Measurements from ENCODE around the gene KCNJ1. TPM values are rescaled to one million over a fixed set of nuclear protein-coding genes. Genes with fewer than 3 reads are reported as not detected.

KCNJ1 gene
- total RNA-seq, 8 experiments from 2014 or later: 0.05 to 0.47 (median 0.14) TPM; not detected in 2

DNA sequence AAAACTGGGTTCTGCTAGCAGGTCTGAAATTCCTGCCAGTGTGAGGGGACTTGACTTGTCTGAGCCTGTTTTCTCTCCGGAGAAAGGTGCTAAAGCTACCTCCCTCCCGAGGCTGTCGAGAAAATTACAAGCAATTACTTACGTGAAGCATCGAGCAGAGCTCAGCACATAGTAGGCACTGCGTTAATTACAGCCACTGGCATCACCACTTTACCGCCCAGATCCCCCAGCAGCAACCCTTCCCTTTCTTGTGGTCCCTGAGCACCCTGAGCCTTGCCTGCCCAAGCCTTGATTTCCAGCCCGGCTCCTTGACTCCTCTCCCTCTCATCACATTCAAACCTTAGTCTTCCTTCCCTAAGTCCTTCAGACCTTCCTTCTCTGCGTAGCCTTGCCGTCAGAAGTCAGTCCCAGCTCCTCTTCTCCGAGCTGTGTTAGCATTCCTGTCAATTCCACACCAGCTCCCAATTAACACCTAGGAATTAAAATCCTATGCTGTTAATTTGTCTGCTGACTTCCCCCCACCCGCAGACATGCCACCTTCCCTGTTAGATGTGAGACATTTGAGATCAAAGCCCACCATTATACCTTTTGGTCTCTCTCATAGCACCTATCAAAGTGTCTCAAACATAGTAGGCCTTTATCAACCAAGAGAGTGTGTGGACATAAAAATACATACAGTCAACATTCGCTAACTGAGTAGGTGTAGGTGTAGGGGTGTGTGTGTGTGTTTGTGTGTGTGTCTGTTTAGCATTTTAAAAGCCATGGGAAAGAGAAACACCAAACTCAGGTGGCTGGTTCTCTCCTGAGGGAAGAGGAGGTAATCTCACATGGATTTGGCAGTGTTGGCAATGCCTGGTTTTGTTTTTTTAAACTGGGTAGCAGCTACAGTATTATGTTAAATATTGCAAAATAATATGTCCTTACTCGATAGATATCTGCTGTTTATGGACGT, 21.2 kb upstream of the KCNJ1 start:
- in situ Hi-C loops (cut with MboI; ENCODE audit: low pct_unique_long_range_greater_than_20kb in 2 of 9, low sequenced_read_pairs in 9 of 9, unreplicated experiment in 9 of 9): loop anchor here in 7 of 9 experiments (10.0 to 25.0 kb wide), 4 partner anchors 66 to 874 kb away; no protein-coding TSS in a partner anchor
- Histone ChIP-seq H3K27ac (no peak overlapping the region), H3K4me1 (replicated peaks in 1 of 2) (peaks cover 22 to 36% of the 10 kb centered on the region in 2 donors), H3K4me3 (no peak overlapping the region)
- WGBS, 10 experiments: 48 to 92% (median 73%) methylated on average over 3 to 14 of the region's 15 CpGs
- no peak for ATAC-seq (replicated peaks in 6 of 8)

- Histone ChIP-seq H3K4me1 (replicated peaks in 1 of 2) (peaks cover 20 to 27% of the 10 kb centered on the region in 2 donors), H3K4me3 (no peak overlapping the region), H3K27ac (no peak overlapping the region)
- in situ Hi-C loops (cut with MboI; ENCODE audit: low pct_unique_long_range_greater_than_20kb in 2 of 9, low sequenced_read_pairs in 9 of 9, unreplicated experiment in 9 of 9): loop anchor here in 7 of 9 experiments (10.0 to 25.0 kb wide), 4 partner anchors 68 to 876 kb away; no protein-coding TSS in a partner anchor
- 0 to 80% (median 53%) methylated on average over 1 to 5 of the region's 5 CpGs; no CpG with 5 or more reads in 2 of the 10 experiments for WGBS, 10 experiments
- peak in 3 of 8 experiments; percentile 9 to 17 (median 17) for ATAC-seq (replicated peaks in 6 of 8)
These were observed 19.5 kb upstream of the KCNJ1 start for GRCh38 chr11:128886406-128887124.

DNA sequence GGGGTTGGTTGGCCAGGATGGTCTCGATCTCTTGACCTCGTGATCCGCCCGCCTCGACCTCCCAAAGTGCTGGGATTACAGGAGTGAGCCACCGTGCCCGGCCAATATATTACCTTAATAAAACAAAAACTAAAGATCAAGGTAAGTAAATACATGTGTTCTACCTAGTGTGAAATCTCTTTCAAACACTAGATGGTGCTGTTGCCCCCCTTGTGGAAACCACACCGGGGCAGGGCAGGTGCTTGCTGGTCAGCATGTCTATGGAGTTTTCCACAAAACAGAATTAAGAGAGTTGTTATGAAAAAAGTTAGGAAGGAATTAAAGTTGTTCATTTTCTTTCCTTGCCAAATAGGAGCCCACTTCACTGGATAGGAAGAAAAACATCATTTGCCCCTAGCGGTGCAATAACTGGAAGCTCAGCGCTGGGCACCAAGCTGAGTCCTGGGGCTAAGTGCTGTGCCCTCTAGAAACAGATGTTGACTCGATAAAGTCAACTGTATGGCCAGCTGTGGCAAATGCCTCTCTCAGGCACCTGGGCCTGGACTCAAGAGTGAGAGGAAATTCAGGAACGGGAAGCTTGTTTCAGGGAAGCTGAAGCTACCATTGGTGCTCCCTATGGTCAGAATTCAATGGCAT, 17.7 kb upstream of the KCNJ1 start:
- Histone ChIP-seq H3K4me1 (replicated peaks in 1 of 2) (peaks cover 18 to 20% of the 10 kb centered on the region in 2 donors), H3K4me3 (no peak overlapping the region), H3K27ac (no peak overlapping the region)
- WGBS, 10 experiments: 15 to 89% (median 61%) methylated on average over 1 to 11 of the region's 12 CpGs; no CpG with 5 or more reads in 1 of the 10 experiments
- in situ Hi-C loops (cut with MboI; ENCODE audit: low pct_unique_long_range_greater_than_20kb in 2 of 9, low sequenced_read_pairs in 9 of 9, unreplicated experiment in 9 of 9): loop anchor here in 7 of 9 experiments (10.0 to 25.0 kb wide), 4 partner anchors 70 to 877 kb away; no protein-coding TSS in a partner anchor
- peak; percentile 76 to 94 (median 82) for ATAC-seq (replicated peaks in 6 of 8)

DNA sequence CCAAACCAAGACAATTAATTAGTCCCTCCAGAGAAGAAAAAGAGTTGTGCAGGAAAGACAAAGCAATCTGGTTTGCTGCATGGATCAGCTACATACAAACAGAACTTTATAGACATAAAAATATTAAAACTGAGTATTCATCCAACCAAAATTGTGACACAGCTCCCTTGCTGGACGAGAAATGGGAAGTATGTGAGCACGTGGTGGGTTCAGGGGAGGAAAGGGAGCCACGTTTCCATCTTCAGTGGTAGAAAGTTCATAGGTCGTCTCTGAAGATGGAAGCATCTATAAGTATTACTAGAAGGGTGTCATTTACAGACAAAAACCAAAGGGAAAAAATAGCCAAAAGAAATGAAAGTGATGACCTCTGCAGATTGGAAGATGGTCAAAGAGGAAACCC, 17.0 kb upstream of the KCNJ1 start:
- WGBS, 10 experiments: 5 to 44% (median 31%) methylated on average over 1 to 4 of the region's 4 CpGs; no CpG with 5 or more reads in 2 of the 10 experiments
- in situ Hi-C loops (cut with MboI; ENCODE audit: low pct_unique_long_range_greater_than_20kb in 2 of 9, low sequenced_read_pairs in 9 of 9, unreplicated experiment in 9 of 9): loop anchor here in 7 of 9 experiments (10.0 to 25.0 kb wide), 4 partner anchors 71 to 878 kb away; no protein-coding TSS in a partner anchor
- Histone ChIP-seq H3K4me3 (no peak overlapping the region), H3K4me1 (replicated peaks in 1 of 2) (peaks cover 15 to 17% of the 10 kb centered on the region in 2 donors), H3K27ac (no peak overlapping the region)
- ATAC-seq (replicated peaks in 6 of 8): no peak

- peaks cover 13% of the 10 kb centered on the region in 2 donors for H3K4me1 ChIP-seq (replicated peaks in 1 of 2)
- 33 to 100% (median 57%) methylated on average over 1 to 5 of the region's 5 CpGs for WGBS, 10 experiments
- in situ Hi-C loops (cut with MboI; ENCODE audit: low pct_unique_long_range_greater_than_20kb in 2 of 9, low sequenced_read_pairs in 9 of 9, unreplicated experiment in 9 of 9): loop anchor here in 7 of 9 experiments (10.0 to 25.0 kb wide), 4 partner anchors 72 to 880 kb away; no protein-coding TSS in a partner anchor
- H3K4me3 ChIP-seq: no peak overlapping the region
- ATAC-seq (replicated peaks in 6 of 8): no peak
- H3K27ac ChIP-seq: no peak overlapping the region
These were observed 15.4 kb upstream of the KCNJ1 start for GRCh38 chr11:128882451-128882850.

DNA sequence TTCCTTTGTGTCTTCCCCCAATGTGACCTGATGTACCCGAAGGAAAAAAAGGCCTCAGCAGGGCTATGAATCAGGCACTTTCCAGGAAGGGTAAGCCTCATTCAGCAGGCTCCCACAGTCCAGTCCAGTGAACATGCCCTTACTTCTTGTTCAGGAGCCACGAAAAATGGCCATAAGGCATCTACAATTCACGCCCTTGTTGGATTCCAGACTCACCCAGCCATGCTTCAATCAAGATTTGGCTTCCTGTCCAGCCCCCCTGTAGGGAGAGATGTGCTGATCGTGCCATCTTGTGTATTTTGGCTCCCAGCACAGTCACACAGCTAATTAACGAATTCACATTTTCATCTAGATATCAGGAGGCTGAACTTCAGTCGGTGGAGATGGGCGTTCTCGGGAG, 14.1 kb upstream of the KCNJ1 start:
- no peak overlapping the region for H3K4me3 ChIP-seq
- no peak overlapping the region for H3K27ac ChIP-seq
- WGBS, 10 experiments: 68 to 100% (median 84%) methylated on average over 2 to 5 of the region's 8 CpGs; no CpG with 5 or more reads in 5 of the 10 experiments
- ATAC-seq (replicated peaks in 6 of 8): peak in 1 of 8 experiments; percentile 22
- in situ Hi-C loops (cut with MboI; ENCODE audit: low pct_unique_long_range_greater_than_20kb in 2 of 9, low sequenced_read_pairs in 9 of 9, unreplicated experiment in 9 of 9): loop anchor here in 7 of 9 experiments (10.0 to 25.0 kb wide), 4 partner anchors 74 to 881 kb away; no protein-coding TSS in a partner anchor
- peaks cover 1 to 6% of the 10 kb centered on the region in 2 donors for H3K4me1 ChIP-seq (replicated peaks in 1 of 2)

- in situ Hi-C loops (cut with MboI; ENCODE audit: low pct_unique_long_range_greater_than_20kb in 2 of 9, low sequenced_read_pairs in 9 of 9, unreplicated experiment in 9 of 9): loop anchor here in 8 of 9 experiments (5.0 to 25.0 kb wide), 5 partner anchors 75 to 882 kb away; no protein-coding TSS in a partner anchor
- WGBS, 10 experiments: 24 to 97% (median 62%) methylated on average over 4 to 12 of the region's 12 CpGs; no CpG with 5 or more reads in 3 of the 10 experiments
- Histone ChIP-seq H3K27ac (no peak overlapping the region), H3K4me3 (no peak overlapping the region), H3K4me1 (replicated peaks in 1 of 2) (peaks cover 0 to 6% of the 10 kb centered on the region in 2 donors)
- ATAC-seq (replicated peaks in 6 of 8): peak in 6 of 8 experiments; percentile 32 to 82 (median 56)
These were observed 12.7 kb upstream of the KCNJ1 start for GRCh38 chr11:128879817-128880216.

DNA sequence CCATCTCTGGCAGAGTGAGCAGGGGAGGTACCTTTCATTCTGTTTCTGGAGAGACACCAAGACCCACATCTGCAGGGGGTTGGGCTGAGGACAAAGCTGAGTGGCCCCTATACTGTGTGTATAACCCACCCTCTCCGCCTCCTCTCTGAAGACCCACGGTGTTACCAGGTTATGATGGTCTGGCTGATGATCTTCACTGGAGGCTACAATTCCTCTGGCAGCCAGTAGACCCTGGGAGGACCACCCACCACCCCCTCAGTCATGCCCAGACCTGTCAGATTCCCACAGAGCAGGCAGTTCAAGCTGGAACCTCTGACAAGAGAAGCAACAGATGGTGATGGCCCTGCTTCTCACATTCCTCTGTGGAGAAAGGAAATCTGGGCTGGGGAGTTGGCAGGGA, 11.4 kb upstream of the KCNJ1 start:
- no peak overlapping the region for H3K4me3 ChIP-seq
- ATAC-seq (replicated peaks in 6 of 8): peak in 1 of 8 experiments; percentile 25
- no peak overlapping the region for H3K27ac ChIP-seq
- WGBS, 10 experiments: 43 to 83% methylated on average over 1 to 2 of the region's 2 CpGs; no CpG with 5 or more reads in 8 of the 10 experiments
- in situ Hi-C loops (cut with MboI; ENCODE audit: low pct_unique_long_range_greater_than_20kb in 2 of 9, low sequenced_read_pairs in 9 of 9, unreplicated experiment in 9 of 9): loop anchor here in 3 of 9 experiments (5.0 to 25.0 kb wide), 4 partner anchors 79 to 884 kb away; no protein-coding TSS in a partner anchor
- H3K4me1 ChIP-seq (replicated peaks in 1 of 2): peaks cover 0 to 6% of the 10 kb centered on the region in 2 donors

DNA sequence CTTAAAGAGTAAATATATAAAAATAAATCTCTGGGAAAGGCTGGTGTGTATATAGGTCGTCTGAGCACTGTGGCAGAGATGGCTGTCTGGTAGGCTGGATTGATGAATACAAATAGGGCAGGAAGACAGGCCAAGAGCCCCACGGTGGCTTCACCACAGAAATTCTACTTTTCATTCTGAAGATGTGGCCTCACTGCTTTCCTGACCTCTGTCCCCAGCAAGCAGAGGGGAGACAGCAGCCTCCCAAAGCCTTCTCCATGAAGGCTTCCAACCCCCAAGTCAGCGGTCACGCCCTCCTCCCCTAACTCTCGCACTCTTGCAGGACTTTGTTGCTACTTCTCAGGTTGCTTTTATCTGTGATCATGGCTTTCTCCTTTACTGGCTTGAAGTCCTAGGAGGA, 10.6 kb upstream of the KCNJ1 start:
- no peak overlapping the region for H3K4me3 ChIP-seq
- no peak for ATAC-seq (replicated peaks in 6 of 8)
- in situ Hi-C loops (cut with MboI; ENCODE audit: low pct_unique_long_range_greater_than_20kb in 2 of 9, low sequenced_read_pairs in 9 of 9, unreplicated experiment in 9 of 9): loop anchor here in 3 of 9 experiments (5.0 to 25.0 kb wide), 4 partner anchors 80 to 885 kb away; no protein-coding TSS in a partner anchor
- 0 to 90% (median 76%) methylated on average over 1 to 5 of the region's 5 CpGs; no CpG with 5 or more reads in 1 of the 10 experiments for WGBS, 10 experiments
- peaks cover 0 to 6% of the 10 kb centered on the region in 2 donors for H3K4me1 ChIP-seq (replicated peaks in 1 of 2)
- no peak overlapping the region for H3K27ac ChIP-seq

GRCh38 chr11:128876133-128876650, 9.1 kb upstream of the KCNJ1 start:
- H3K4me1 ChIP-seq (replicated peaks in 1 of 2): peaks cover 4 to 10% of the 10 kb centered on the region in 2 donors
- ATAC-seq (replicated peaks in 6 of 8): no peak
- H3K4me3 ChIP-seq: no peak overlapping the region
- WGBS, 10 experiments: 60 to 100% (median 89%) methylated on average over 1 to 18 of the region's 22 CpGs; no CpG with 5 or more reads in 4 of the 10 experiments
- in situ Hi-C loops (cut with MboI; ENCODE audit: low pct_unique_long_range_greater_than_20kb in 2 of 9, low sequenced_read_pairs in 9 of 9, unreplicated experiment in 9 of 9): loop anchor here in 3 of 9 experiments (5.0 to 25.0 kb wide), 4 partner anchors 81 to 886 kb away; no protein-coding TSS in a partner anchor
- H3K27ac ChIP-seq: no peak overlapping the region

DNA sequence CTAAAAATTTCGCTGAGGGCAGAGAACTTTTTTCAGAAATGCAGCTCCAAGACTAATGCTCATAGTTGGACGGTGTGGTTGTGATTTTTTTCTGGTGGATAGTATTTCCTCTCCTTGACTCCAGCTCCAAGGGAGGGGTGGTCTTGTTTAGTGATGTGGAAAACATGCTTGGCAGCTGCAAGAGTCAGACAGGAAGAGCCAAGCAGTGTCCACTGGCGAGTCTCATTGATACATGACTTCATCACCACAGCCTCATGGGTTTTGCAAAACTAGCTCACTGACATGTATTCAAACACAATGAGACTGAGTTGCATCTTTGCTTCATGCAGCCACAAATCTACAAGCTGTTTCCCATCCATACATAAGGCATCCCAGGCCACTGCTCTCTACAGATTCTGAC, 7.3 kb upstream of the KCNJ1 start:
- in situ Hi-C loops (cut with MboI; ENCODE audit: low pct_unique_long_range_greater_than_20kb in 2 of 9, low sequenced_read_pairs in 9 of 9, unreplicated experiment in 9 of 9): no loop called here

More for the DNA sequence above, 7.3 kb upstream of the KCNJ1 start:
- Histone ChIP-seq H3K4me3 (no peak overlapping the region), H3K4me1 (replicated peaks in 1 of 2) (peaks cover 8 to 10% of the 10 kb centered on the region in 2 donors), H3K27ac (no peak overlapping the region)
- peak in 5 of 8 experiments; percentile 25 to 76 (median 61) for ATAC-seq (replicated peaks in 6 of 8)
- 20 to 100% (median 75%) methylated on average over 1 to 3 of the region's 3 CpGs; no CpG with 5 or more reads in 2 of the 10 experiments for WGBS, 10 experiments

Measured in motor neuron (in vitro differentiated cells).